PFSK-1 (cell line): ENCODE results near the gene SH3BGRL.

Source experiments
- FOXP2 ChIP-seq: optimal IDR thresholded peaks from 2 replicates; pipeline ENCODE3; 2011; ENCODE audit warnings: borderline replicate concordance, control low read depth, inconsistent platforms; ENCODE audit not compliant: insufficient read depth; ENCODE audit errors: extremely low read length, extremely low read depth
- POLR2AphosphoS5 ChIP-seq: IDR thresholded peaks from 2 replicates; pipeline ENCODE4 v1.6.1; 2012; ENCODE audit warnings: low read depth, mild to moderate bottlenecking, control low read depth, low read length, moderate library complexity
- REST ChIP-seq, 2 experiments: IDR thresholded peaks; 2 replicates each; pipeline versions ENCODE4 v1.6.1 to v1.8.0; 2011 to 2012; ENCODE audit warnings: low read depth in 2 of 2, low read length in 2 of 2, control low read depth in 1 of 2, inconsistent platforms in 1 of 2, mild to moderate bottlenecking in 1 of 2, moderate library complexity in 1 of 2; ENCODE audit not compliant: insufficient read depth in 1 of 2
- SIN3A ChIP-seq: IDR thresholded peaks from 2 replicates; pipeline ENCODE4 v1.6.1; 2012; ENCODE audit warnings: mild to moderate bottlenecking, low read length, moderate library complexity, borderline replicate concordance; ENCODE audit not compliant: insufficient read depth
- TAF1 ChIP-seq: IDR thresholded peaks from 2 replicates; pipeline ENCODE4 v1.6.1; 2012; ENCODE audit warnings: low read length, control low read depth, borderline replicate concordance; ENCODE audit not compliant: insufficient read depth

Gene SH3BGRL

GRCh38 chrX:81263059-81263458 is 61.2 kb downstream of the SH3BGRL start:
- TF ChIP-seq SIN3A, result no peak
- TF ChIP-seq TAF1, result no peak
- no peak for TF ChIP-seq POLR2AphosphoS5
- no peak for TF ChIP-seq FOXP2
- no peak for TF ChIP-seq REST (IDR thresholded peaks at IDR 0.05; ENCODE audit: insufficient read depth in 1 of 2, low read depth in 2 of 2, low read length in 2 of 2)

GRCh38 chrX:81278616-81279015 is 76.7 kb downstream of the SH3BGRL start:
- TF ChIP-seq FOXP2 (no peak), SIN3A (no peak), TAF1 (no peak)

- TF ChIP-seq POLR2AphosphoS5 (no peak), SIN3A (no peak), FOXP2 (no peak), TAF1 (no peak), REST (IDR thresholded peaks at IDR 0.05; ENCODE audit: insufficient read depth in 1 of 2, low read depth in 2 of 2, low read length in 2 of 2) (no peak)
Observed at GRCh38 chrX:81280148-81280547, 78.2 kb downstream of the SH3BGRL start.

- TF ChIP-seq REST (IDR thresholded peaks at IDR 0.05; ENCODE audit: insufficient read depth in 1 of 2, low read depth in 2 of 2, low read length in 2 of 2) (no peak), POLR2AphosphoS5 (no peak)
Observed at GRCh38 chrX:81286075-81286474, 84.2 kb downstream of the SH3BGRL start.

- TF ChIP-seq TAF1 (no peak), SIN3A (no peak), FOXP2 (no peak), POLR2AphosphoS5 (no peak), REST (IDR thresholded peaks at IDR 0.05; ENCODE audit: insufficient read depth in 1 of 2, low read depth in 2 of 2, low read length in 2 of 2) (no peak)
Observed at GRCh38 chrX:81286608-81287007, 84.7 kb downstream of the SH3BGRL start.
